IMR-90 (cell line): ENCODE measurements around the gene DPH3.

Source experiments
- BHLHE40 ChIP-seq: fragments of 150-350 bp; IDR thresholded peaks from 2 replicates; pipeline ENCODE4 v1.6.1; 2016; ENCODE audit warnings: mild to moderate bottlenecking, low read depth, low read length
- CEBPB ChIP-seq: IDR thresholded peaks from 2 replicates; pipeline ENCODE4 v1.6.1; 2012; ENCODE audit warnings: low read depth, low read length, improper control_type of control experiment
- CTCF ChIP-seq: conservative IDR thresholded peaks from 2 replicates; pipeline ENCODE4 v1.5.1; 2012; ENCODE audit warnings: mild to moderate bottlenecking, low read depth, low read length, improper control_type of control experiment
- FOS ChIP-seq: fragments of 150-350 bp; IDR thresholded peaks from 2 replicates; pipeline ENCODE4 v1.6.1; 2016; ENCODE audit warnings: low read depth, low read length
- MAFK ChIP-seq: IDR thresholded peaks from 2 replicates; pipeline ENCODE4 v1.6.1; 2012; ENCODE audit warnings: low read depth, low read length, improper control_type of control experiment
- MAZ ChIP-seq: IDR thresholded peaks from 2 replicates; pipeline ENCODE4 v1.6.1; 2012; ENCODE audit warnings: low read depth, mild to moderate bottlenecking, low read length, improper control_type of control experiment, moderate library complexity, borderline replicate concordance
- MXI1 ChIP-seq: IDR thresholded peaks from 2 replicates; pipeline ENCODE4 v1.6.1; 2012; ENCODE audit warnings: low read depth, mild to moderate bottlenecking, low read length, moderate library complexity, borderline replicate concordance
- POLR2A ChIP-seq: IDR thresholded peaks from 2 replicates; pipeline ENCODE4 v1.6.1; 2012; ENCODE audit warnings: mild to moderate bottlenecking, low read depth, low read length
- RCOR1 ChIP-seq: IDR thresholded peaks from 2 replicates; pipeline ENCODE4 v1.6.1; 2012; ENCODE audit warnings: mild to moderate bottlenecking, low read length, improper control_type of control experiment; ENCODE audit not compliant: insufficient replicate concordance
- SMC3 ChIP-seq: fragments of 150-350 bp; IDR thresholded peaks from 2 replicates; pipeline ENCODE4 v1.6.1; 2016; ENCODE audit warnings: low read depth, mild to moderate bottlenecking, antibody characterized with exemption, low read length, moderate library complexity
- USF2 ChIP-seq: fragments of 150-350 bp; IDR thresholded peaks from 2 replicates; pipeline ENCODE4 v1.6.1; 2017; ENCODE audit warnings: mild to moderate bottlenecking, antibody characterized with exemption, low read length, low read depth

GRCh38 chr3:16253601-16254000 is 11.1 kb downstream of the DPH3 start:
- TF ChIP-seq CTCF: no peak
- no peak for TF ChIP-seq POLR2A
- TF ChIP-seq MAZ: no peak
- TF ChIP-seq FOS: no peak
- TF ChIP-seq USF2: no peak
- no peak for TF ChIP-seq MAFK
- TF ChIP-seq SMC3: no peak
- no peak for TF ChIP-seq BHLHE40
- TF ChIP-seq RCOR1: no peak
- TF ChIP-seq CEBPB: no peak
- TF ChIP-seq MXI1: no peak
